ENCODE results near the gene ARHGAP15. TPM values are rescaled to one million over a fixed set of nuclear protein-coding genes. Genes with fewer than 3 reads are reported as not detected.

ARHGAP15 gene
- total RNA-seq, 2 experiments from 2014 or later, result 167 TPM

- H3K27ac Mint-ChIP-seq, result no peak overlapping the region
- H3K9me3 Mint-ChIP-seq, result peaks cover 9% of the 10 kb centered on the region
- DNase-seq, result no peak
- peaks cover 49% of the 10 kb centered on the region for H3K36me3 Mint-ChIP-seq (ENCODE audit: low read depth)
- no peaks in the 10 kb centered on the region for H3K27me3 Mint-ChIP-seq
- H3K4me1 Mint-ChIP-seq, result peaks cover 8% of the 10 kb centered on the region
- ChIA-PET POLR2A (no interaction called here), CTCF (interaction anchor here (1.1 kb wide), 1 partner anchor 36 kb away, joined by 3 read pairs; no protein-coding TSS in a partner anchor)
- H3K4me3 Mint-ChIP-seq, result no peak overlapping the region
Observed at GRCh38 chr2:143545059-143545948, 416.1 kb downstream of the ARHGAP15 start.

GRCh38 chr2:143545949-143546255 is 416.7 kb downstream of the ARHGAP15 start:
- no peak overlapping the region for H3K4me3 Mint-ChIP-seq
- peaks cover 43% of the 10 kb centered on the region for H3K36me3 Mint-ChIP-seq (ENCODE audit: low read depth)
- ChIA-PET POLR2A (no interaction called here), CTCF (no interaction called here)
- no peak overlapping the region for H3K27ac Mint-ChIP-seq
- DNase-seq, result no peak
- H3K4me1 Mint-ChIP-seq, result peaks cover 8% of the 10 kb centered on the region
- H3K9me3 Mint-ChIP-seq, result peaks cover 5% of the 10 kb centered on the region
- no peaks in the 10 kb centered on the region for H3K27me3 Mint-ChIP-seq

- CTCF ChIA-PET, result no interaction called here
- H3K4me3 Mint-ChIP-seq, result no peak overlapping the region
Observed at GRCh38 chr2:143548032-143548431, 418.8 kb downstream of the ARHGAP15 start.

GRCh38 chr2:143550500-143550899 is 421.3 kb downstream of the ARHGAP15 start:
- Mint-ChIP-seq H3K4me1 (peaks cover 6% of the 10 kb centered on the region), H3K27me3 (no peaks in the 10 kb centered on the region), H3K4me3 (no peak overlapping the region), H3K27ac (no peak overlapping the region), H3K36me3 (ENCODE audit: low read depth) (peaks cover 19% of the 10 kb centered on the region), H3K9me3 (no peaks in the 10 kb centered on the region)
- DNase-seq, result no peak
- ChIA-PET CTCF (no interaction called here), POLR2A (interaction anchor here (0.8 kb wide), 1 partner anchor 9 kb away, joined by 3 read pairs; no protein-coding TSS in a partner anchor)

More at GRCh38 chr2:143548032-143548431, 418.8 kb downstream of the ARHGAP15 start:
- no peaks in the 10 kb centered on the region for H3K9me3 Mint-ChIP-seq
- H3K36me3 Mint-ChIP-seq (ENCODE audit: low read depth), result peaks cover 32% of the 10 kb centered on the region
- no peak for DNase-seq
- POLR2A ChIA-PET, result no interaction called here
- H3K4me1 Mint-ChIP-seq, result peaks cover 12% of the 10 kb centered on the region
- no peak overlapping the region for H3K27ac Mint-ChIP-seq
- H3K27me3 Mint-ChIP-seq, result no peaks in the 10 kb centered on the region

- no peaks in the 10 kb centered on the region for H3K9me3 Mint-ChIP-seq
- ChIA-PET CTCF (no interaction called here), POLR2A (no interaction called here)
Observed at GRCh38 chr2:143551971-143552650, 422.9 kb downstream of the ARHGAP15 start.

GRCh38 chr2:143553261-143553660 is 424.0 kb downstream of the ARHGAP15 start:
- peaks cover 34% of the 10 kb centered on the region for H3K36me3 Mint-ChIP-seq (ENCODE audit: low read depth)
- H3K4me3 Mint-ChIP-seq, result no peak overlapping the region
- H3K4me1 Mint-ChIP-seq, result peaks cover 12% of the 10 kb centered on the region
- POLR2A ChIA-PET, result no interaction called here
- H3K9me3 Mint-ChIP-seq, result no peaks in the 10 kb centered on the region
- no peak overlapping the region for H3K27ac Mint-ChIP-seq
- DNase-seq, result peak; percentile 18
- CTCF ChIA-PET, result no interaction called here
- no peaks in the 10 kb centered on the region for H3K27me3 Mint-ChIP-seq

More at GRCh38 chr2:143551971-143552650, 422.9 kb downstream of the ARHGAP15 start:
- Mint-ChIP-seq H3K27ac (no peak overlapping the region), H3K36me3 (ENCODE audit: low read depth) (peaks cover 27% of the 10 kb centered on the region), H3K4me1 (peaks cover 7% of the 10 kb centered on the region), H3K27me3 (no peaks in the 10 kb centered on the region), H3K4me3 (no peak overlapping the region)
- DNase-seq, result no peak

GRCh38 chr2:143558665-143559064 is 429.4 kb downstream of the ARHGAP15 start:
- POLR2A ChIA-PET, result no interaction called here
- Mint-ChIP-seq H3K27ac (no peak overlapping the region), H3K4me3 (no peak overlapping the region), H3K9me3 (no peaks in the 10 kb centered on the region), H3K4me1 (peaks cover 15% of the 10 kb centered on the region), H3K27me3 (no peaks in the 10 kb centered on the region), H3K36me3 (ENCODE audit: low read depth) (peaks cover 56% of the 10 kb centered on the region)
- DNase-seq, result no peak
- CTCF ChIA-PET, result no interaction called here

- Mint-ChIP-seq H3K27me3 (no peaks in the 10 kb centered on the region), H3K9me3 (no peaks in the 10 kb centered on the region), H3K36me3 (ENCODE audit: low read depth) (peaks cover 61% of the 10 kb centered on the region), H3K4me1 (peaks cover 15% of the 10 kb centered on the region), H3K27ac (no peak overlapping the region), H3K4me3 (no peak overlapping the region)
- ChIA-PET CTCF (no interaction called here), POLR2A (interaction anchor here (0.8 kb wide), 1 partner anchor 9 kb away, joined by 3 read pairs; no protein-coding TSS in a partner anchor)
- no peak for DNase-seq
Observed at GRCh38 chr2:143559147-143559546, 429.9 kb downstream of the ARHGAP15 start.

- H3K4me1 Mint-ChIP-seq, result peaks cover 15% of the 10 kb centered on the region
- ChIA-PET CTCF (no interaction called here), POLR2A (no interaction called here)
- peaks cover 69% of the 10 kb centered on the region for H3K36me3 Mint-ChIP-seq (ENCODE audit: low read depth)
- H3K9me3 Mint-ChIP-seq, result no peaks in the 10 kb centered on the region
- no peak for DNase-seq
- H3K27me3 Mint-ChIP-seq, result no peaks in the 10 kb centered on the region
- H3K4me3 Mint-ChIP-seq, result no peak overlapping the region
- no peak overlapping the region for H3K27ac Mint-ChIP-seq
Observed at GRCh38 chr2:143560724-143561123, 431.5 kb downstream of the ARHGAP15 start.

GRCh38 chr2:143564419-143564818 is 435.2 kb downstream of the ARHGAP15 start:
- DNase-seq, result no peak
- no peaks in the 10 kb centered on the region for H3K9me3 Mint-ChIP-seq
- no peak overlapping the region for H3K4me3 Mint-ChIP-seq
- no peaks in the 10 kb centered on the region for H3K27me3 Mint-ChIP-seq
- H3K27ac Mint-ChIP-seq, result no peak overlapping the region
- no peaks in the 10 kb centered on the region for H3K4me1 Mint-ChIP-seq
- CTCF ChIA-PET, result no interaction called here
- POLR2A ChIA-PET, result no interaction called here
- H3K36me3 Mint-ChIP-seq (ENCODE audit: low read depth), result peaks cover 63% of the 10 kb centered on the region

- no peak overlapping the region for H3K27ac Mint-ChIP-seq
- ChIA-PET CTCF (no interaction called here), POLR2A (no interaction called here)
- no peak for DNase-seq
- H3K4me1 Mint-ChIP-seq, result no peaks in the 10 kb centered on the region
- no peaks in the 10 kb centered on the region for H3K27me3 Mint-ChIP-seq
- no peak overlapping the region for H3K4me3 Mint-ChIP-seq
- H3K36me3 Mint-ChIP-seq (ENCODE audit: low read depth), result peaks cover 36% of the 10 kb centered on the region
- no peaks in the 10 kb centered on the region for H3K9me3 Mint-ChIP-seq
Observed at GRCh38 chr2:143571747-143572146, 442.5 kb downstream of the ARHGAP15 start.

- POLR2A ChIA-PET, result no interaction called here
- Mint-ChIP-seq H3K36me3 (ENCODE audit: low read depth) (peaks cover 35% of the 10 kb centered on the region), H3K27me3 (no peaks in the 10 kb centered on the region), H3K4me1 (no peaks in the 10 kb centered on the region), H3K27ac (no peak overlapping the region), H3K4me3 (no peak overlapping the region), H3K9me3 (no peaks in the 10 kb centered on the region)
- CTCF ChIA-PET, result no interaction called here
- DNase-seq, result no peak
Observed at GRCh38 chr2:143572421-143572820, 443.2 kb downstream of the ARHGAP15 start.

- CTCF ChIA-PET, result no interaction called here
- H3K36me3 Mint-ChIP-seq (ENCODE audit: low read depth), result peaks cover 25% of the 10 kb centered on the region
- H3K27me3 Mint-ChIP-seq, result no peaks in the 10 kb centered on the region
- H3K4me1 Mint-ChIP-seq, result no peaks in the 10 kb centered on the region
- POLR2A ChIA-PET, result no interaction called here
- H3K9me3 Mint-ChIP-seq, result no peaks in the 10 kb centered on the region
- no peak for DNase-seq
- H3K4me3 Mint-ChIP-seq, result no peak overlapping the region
- H3K27ac Mint-ChIP-seq, result no peak overlapping the region
Observed at GRCh38 chr2:143574069-143574468, 444.9 kb downstream of the ARHGAP15 start.

- no peaks in the 10 kb centered on the region for H3K27me3 Mint-ChIP-seq
- peaks cover 19% of the 10 kb centered on the region for H3K36me3 Mint-ChIP-seq (ENCODE audit: low read depth)
- POLR2A ChIA-PET, result no interaction called here
- no peak overlapping the region for H3K4me3 Mint-ChIP-seq
- no peaks in the 10 kb centered on the region for H3K9me3 Mint-ChIP-seq
- H3K4me1 Mint-ChIP-seq, result peaks cover 3% of the 10 kb centered on the region
- no peak overlapping the region for H3K27ac Mint-ChIP-seq
- DNase-seq, result no peak
- CTCF ChIA-PET, result no interaction called here
Observed at GRCh38 chr2:143575340-143575739, 446.1 kb downstream of the ARHGAP15 start.
